Activated naive CD8-positive, alpha-beta T cell treated with anti-CD3 and anti-CD28 coated beads, Interleukin-2, amount 50 U/mL, for 24 hours (primary cell): Measurements from ENCODE around the gene CEP20.
A peak's percentile ranks its signal among the peaks of the same experiment; 100 is the strongest.
"Not testable (repeated sequence)": the region's sequence is repeated elsewhere in the genome, so short reads cannot be mapped to it uniquely, and the experiment has no call there.

Source experiments
- ATAC-seq: fragments of 150-1000 bp; cut with Tn5 transposase; one replicate; pipeline ENCODE4 v1.10.0; 2021
- DNase-seq: peaks from one replicate; pipeline ENCODE4 v3.0.0; 2021
- H3K27ac Mint-ChIP-seq: one replicate; pipeline ENCODE4 v1.8.0; 2021; ENCODE audit warnings: mild to moderate bottlenecking, mixed read lengths
- H3K27me3 Mint-ChIP-seq: one replicate; pipeline ENCODE4 v1.8.0; 2021; ENCODE audit warnings: mixed read lengths
- H3K36me3 Mint-ChIP-seq: one replicate; pipeline ENCODE4 v1.8.0; 2021; ENCODE audit warnings: low read depth, mixed read lengths
- H3K4me1 Mint-ChIP-seq: one replicate; pipeline ENCODE4 v1.8.0; 2021; ENCODE audit warnings: mixed read lengths
- H3K4me3 Mint-ChIP-seq: one replicate; pipeline ENCODE4 v1.8.0; 2021; ENCODE audit warnings: mild to moderate bottlenecking, moderate library complexity, mixed read lengths
- H3K9me3 Mint-ChIP-seq: one replicate; pipeline ENCODE4 v1.8.0; 2021; ENCODE audit warnings: mixed read lengths

Gene CEP20, protein sequence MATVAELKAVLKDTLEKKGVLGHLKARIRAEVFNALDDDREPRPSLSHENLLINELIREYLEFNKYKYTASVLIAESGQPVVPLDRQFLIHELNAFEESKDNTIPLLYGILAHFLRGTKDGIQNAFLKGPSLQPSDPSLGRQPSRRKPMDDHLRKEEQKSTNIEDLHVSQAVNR

DNA sequence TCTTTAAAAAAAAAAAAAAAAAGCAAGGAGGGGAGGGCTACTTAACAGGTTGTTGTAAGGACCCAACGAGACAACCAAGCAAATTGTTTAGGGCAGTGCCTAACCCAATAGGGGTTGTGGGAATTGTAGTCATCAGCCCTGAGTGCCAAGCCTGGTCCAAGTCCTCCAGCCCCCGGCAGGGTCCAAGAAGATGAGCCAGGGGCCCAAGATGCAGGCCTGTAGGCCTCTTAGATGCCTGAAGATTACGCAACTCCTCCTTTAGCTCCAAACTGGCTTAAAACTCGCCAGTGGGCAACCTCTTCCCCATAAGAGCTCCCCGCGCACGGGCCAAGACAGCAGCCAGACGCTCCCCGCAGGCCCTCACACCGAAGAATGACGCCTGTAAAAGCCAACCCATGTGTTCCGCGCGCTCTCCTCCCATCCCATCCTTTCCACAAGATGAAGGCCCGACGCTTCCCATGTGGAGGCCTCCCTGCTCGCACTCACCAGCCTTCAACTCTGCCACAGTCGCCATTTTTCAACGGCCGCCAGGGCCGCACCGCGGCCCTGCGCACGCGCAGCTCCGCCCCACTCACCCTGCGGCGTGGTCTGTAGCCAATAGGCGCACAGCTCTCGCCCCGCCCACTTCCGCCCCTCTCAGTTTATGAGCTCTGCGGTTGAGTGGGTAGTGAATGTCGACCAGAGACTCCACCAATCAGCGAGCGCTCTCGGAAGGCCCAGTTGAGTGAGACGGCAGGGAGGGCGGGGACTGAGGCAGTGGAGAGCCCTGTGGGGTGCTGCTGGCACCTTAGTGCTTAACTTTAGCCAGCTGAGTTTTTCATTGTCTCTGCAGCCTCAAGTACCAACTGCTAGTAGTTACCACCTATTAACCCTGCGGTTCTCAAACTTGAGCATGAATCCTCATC lies at the start of gene CEP20:
CEP20 (minus strand) TSS at position 532 of the 905 bp plus-strand sequence; CDS start at position 514, 18 bp downstream.
- Mint-ChIP-seq H3K27me3 (no peaks in the 10 kb centered on the region), H3K4me3 (peak within 1 kb of the TSS; percentile 97), H3K36me3 (peaks cover 5% of the 10 kb centered on the region)

DNA sequence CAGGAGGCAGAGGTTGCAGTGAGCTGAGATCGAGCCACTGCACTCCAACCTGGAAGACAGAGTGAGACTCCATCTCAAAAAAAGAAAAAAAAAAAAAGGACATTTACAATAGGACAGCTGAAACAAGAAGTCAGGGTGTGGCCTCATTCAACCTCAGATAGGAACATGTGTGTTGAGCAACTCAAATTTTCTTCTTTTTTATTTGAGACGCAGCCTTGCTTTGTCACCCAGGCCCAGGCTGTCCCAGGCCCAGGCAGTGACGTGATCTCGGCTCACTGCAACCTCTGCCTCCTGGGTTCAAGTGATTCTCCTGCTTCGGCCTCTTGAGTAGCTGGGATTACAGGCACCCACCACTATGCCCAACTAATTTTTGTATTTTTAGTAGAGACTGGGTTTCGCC lies 48.4 kb upstream of the CEP20 start:
- not testable (repeated sequence) for H3K9me3 Mint-ChIP-seq, H3K4me1 Mint-ChIP-seq, DNase-seq, H3K27me3 Mint-ChIP-seq, H3K27ac Mint-ChIP-seq, H3K4me3 Mint-ChIP-seq, H3K36me3 Mint-ChIP-seq, ATAC-seq

More for the DNA sequence above, at the start of gene CEP20:
- Mint-ChIP-seq H3K9me3 (no peaks in the 10 kb centered on the region), H3K27ac (peak within 1 kb of the TSS; percentile 98), H3K4me1 (peaks cover 39% of the 10 kb centered on the region)
- ATAC-seq (peak; percentile 100), DNase-seq (peak; percentile 100)

DNA sequence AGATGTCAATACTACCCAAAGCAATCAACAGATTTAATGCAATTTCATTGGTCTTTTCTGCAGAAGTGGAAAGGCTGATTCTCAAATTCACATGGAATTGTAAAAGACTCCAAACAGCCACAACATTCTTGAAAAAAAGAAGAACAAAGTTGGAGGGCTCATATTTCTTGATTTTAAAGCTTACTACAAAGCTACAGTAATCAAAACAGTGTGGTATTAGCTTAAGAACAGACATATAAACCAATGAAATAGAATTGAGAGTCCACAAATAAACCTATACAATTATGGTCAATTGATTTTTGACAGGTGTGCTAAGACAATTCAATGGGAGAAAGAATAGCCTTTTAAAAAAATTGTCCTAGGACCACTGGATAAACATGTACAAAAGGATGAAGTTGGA lies 46.6 kb upstream of the CEP20 start:
- Mint-ChIP-seq H3K9me3 (no peaks in the 10 kb centered on the region), H3K4me1 (no peaks in the 10 kb centered on the region), H3K4me3 (no peak overlapping the region), H3K27ac (no peak overlapping the region), H3K36me3 (no peaks in the 10 kb centered on the region), H3K27me3 (no peaks in the 10 kb centered on the region)
- no peak for DNase-seq
- ATAC-seq = no peak

DNA sequence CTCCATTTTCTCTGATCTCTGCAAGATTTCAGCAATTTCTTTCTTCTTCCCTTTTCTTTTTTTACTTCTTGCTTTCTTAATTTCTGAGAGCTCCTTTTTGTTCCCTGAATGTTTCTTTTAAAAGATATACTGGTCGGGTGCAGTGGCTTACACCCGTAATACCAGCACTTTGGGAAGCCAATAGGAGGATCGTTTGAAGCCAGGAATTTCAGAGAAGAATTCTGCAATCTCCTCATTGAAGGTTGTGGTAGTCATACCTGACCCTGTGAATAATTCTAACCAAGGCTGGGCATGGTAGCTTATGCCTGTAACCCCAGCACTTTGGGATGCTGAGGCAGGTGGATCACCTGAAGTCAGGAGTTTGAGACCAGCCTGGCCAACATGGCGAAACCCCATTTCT lies 45.4 kb upstream of the CEP20 start:
- ATAC-seq = no peak
- no peaks in the 10 kb centered on the region for H3K27me3 Mint-ChIP-seq
- no peak overlapping the region for H3K4me3 Mint-ChIP-seq
- no peaks in the 10 kb centered on the region for H3K36me3 Mint-ChIP-seq
- H3K27ac Mint-ChIP-seq = no peak overlapping the region
- DNase-seq = no peak
- no peaks in the 10 kb centered on the region for H3K4me1 Mint-ChIP-seq
- no peaks in the 10 kb centered on the region for H3K9me3 Mint-ChIP-seq

DNA sequence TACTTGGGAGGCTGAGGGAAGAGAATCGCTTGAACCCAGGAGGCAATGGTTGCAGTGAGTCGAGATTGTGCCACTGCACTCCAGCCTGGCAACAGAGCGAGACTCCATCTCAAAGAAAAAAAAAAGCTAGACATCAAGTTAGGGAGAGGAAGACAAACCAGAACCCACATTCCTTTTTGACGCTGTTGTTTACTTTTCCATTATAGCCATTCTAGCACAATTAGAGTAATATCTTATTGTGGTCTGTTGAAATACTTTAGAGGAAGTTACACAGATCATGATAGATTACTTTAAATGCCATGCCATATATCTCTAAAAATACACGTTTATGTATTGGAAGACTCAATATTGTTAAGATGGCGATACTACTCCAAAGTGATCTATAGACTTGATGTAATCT lies 44.5 kb upstream of the CEP20 start:
- Mint-ChIP-seq H3K27ac (no peak overlapping the region), H3K4me3 (no peak overlapping the region), H3K36me3 (no peaks in the 10 kb centered on the region), H3K4me1 (no peaks in the 10 kb centered on the region), H3K27me3 (no peaks in the 10 kb centered on the region), H3K9me3 (no peaks in the 10 kb centered on the region)
- no peak for ATAC-seq
- no peak for DNase-seq

GRCh38 chr16:15928261-15929104 lies 40.1 kb upstream of the CEP20 start:
- H3K27ac Mint-ChIP-seq = no peak overlapping the region
- no peaks in the 10 kb centered on the region for H3K36me3 Mint-ChIP-seq
- no peaks in the 10 kb centered on the region for H3K27me3 Mint-ChIP-seq
- DNase-seq = no peak
- no peak for ATAC-seq
- H3K9me3 Mint-ChIP-seq = no peaks in the 10 kb centered on the region
- no peaks in the 10 kb centered on the region for H3K4me1 Mint-ChIP-seq
- H3K4me3 Mint-ChIP-seq = no peak overlapping the region

DNA sequence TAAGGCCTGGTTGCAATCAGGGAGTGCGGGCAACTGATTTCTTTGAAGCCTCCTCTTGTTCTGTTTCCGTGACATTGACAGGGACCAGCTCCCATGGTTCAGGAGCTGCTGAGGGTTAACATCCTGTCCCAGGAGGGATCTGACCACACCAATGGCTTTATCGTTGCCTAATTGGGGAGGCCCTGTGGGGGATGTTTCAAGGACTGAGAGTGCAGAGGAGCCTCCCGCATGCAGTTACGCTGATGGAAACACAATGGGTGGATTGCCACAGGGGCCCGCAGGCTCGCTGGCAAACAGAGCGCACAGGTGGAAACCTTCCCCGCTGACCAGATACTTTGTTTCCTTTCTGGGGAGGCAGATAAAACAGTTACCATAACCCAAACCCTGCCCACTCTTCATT lies 37.2 kb upstream of the CEP20 start:
- no peak for ATAC-seq
- H3K36me3 Mint-ChIP-seq = no peaks in the 10 kb centered on the region
- DNase-seq = no peak
- no peaks in the 10 kb centered on the region for H3K4me1 Mint-ChIP-seq
- H3K27ac Mint-ChIP-seq = no peak overlapping the region
- H3K4me3 Mint-ChIP-seq = no peak overlapping the region
- no peaks in the 10 kb centered on the region for H3K27me3 Mint-ChIP-seq
- no peaks in the 10 kb centered on the region for H3K9me3 Mint-ChIP-seq

DNA sequence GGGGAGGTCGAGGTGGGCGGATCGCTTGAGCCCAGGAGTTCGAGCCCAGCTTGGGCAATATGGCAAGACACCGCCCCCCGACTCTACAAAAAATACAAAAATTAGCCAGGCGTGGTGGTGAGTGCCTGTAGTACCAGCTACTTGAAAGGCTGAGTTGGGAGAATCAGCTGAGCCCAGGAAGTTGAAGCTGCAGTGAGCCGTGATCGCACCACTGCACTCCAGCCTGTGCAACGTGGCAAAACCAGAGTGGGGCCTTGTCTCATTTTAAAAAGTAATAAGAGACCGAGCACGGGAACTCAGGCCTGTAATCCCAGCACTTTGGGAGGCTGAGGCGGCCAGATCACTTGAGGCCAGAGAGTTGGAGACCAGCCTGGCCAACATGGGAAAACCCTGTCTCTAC lies 36.6 kb upstream of the CEP20 start:
- H3K27ac Mint-ChIP-seq = no peak overlapping the region
- no peak overlapping the region for H3K4me3 Mint-ChIP-seq
- no peaks in the 10 kb centered on the region for H3K27me3 Mint-ChIP-seq
- DNase-seq (no peak), ATAC-seq (no peak)
- H3K4me1 Mint-ChIP-seq = no peaks in the 10 kb centered on the region
- H3K36me3 Mint-ChIP-seq = no peaks in the 10 kb centered on the region
- no peaks in the 10 kb centered on the region for H3K9me3 Mint-ChIP-seq

DNA sequence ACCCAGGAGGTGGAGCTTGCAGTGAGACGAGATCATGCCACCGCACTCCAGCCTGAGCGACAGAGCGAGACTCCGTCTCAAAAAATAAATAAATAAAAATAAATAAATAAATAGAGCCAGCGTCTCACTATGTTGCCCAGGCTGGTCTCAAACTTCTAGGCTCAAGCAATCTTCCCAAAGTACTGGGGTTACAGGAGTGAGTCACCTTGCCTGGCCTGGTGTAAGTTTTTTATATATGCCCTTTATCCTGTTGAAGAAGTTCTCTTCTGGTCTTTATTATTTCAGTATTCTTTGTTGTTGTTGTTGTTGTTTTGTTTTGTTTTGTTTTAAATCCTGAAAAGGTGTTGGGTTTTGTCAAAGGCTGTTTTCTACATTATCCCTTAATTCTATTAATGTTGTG lies 30.9 kb upstream of the CEP20 start:
- ATAC-seq (no peak), DNase-seq (no peak)
- Mint-ChIP-seq H3K36me3 (no peaks in the 10 kb centered on the region), H3K9me3 (peaks cover 5% of the 10 kb centered on the region), H3K4me1 (no peaks in the 10 kb centered on the region), H3K4me3 (no peak overlapping the region), H3K27ac (no peak overlapping the region), H3K27me3 (no peaks in the 10 kb centered on the region)

DNA sequence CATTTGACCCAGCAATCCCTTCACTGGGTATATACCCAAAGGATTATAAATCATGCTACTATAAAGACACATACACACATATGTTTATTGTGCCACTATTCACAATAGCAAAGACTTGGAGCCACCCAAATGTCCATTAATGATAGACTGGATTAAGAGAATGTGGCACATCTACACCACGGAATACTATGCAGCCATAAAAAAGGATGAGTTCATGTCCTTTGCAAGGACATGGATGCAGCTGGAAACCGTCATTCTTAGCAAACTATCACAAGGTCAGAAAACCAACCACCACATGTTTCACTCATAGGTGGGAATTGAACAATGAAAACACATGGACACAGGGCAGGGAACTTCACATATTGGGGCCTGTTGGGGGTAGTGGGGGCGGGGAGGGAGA lies 29.9 kb upstream of the CEP20 start:
- not testable (repeated sequence) for H3K27me3 Mint-ChIP-seq, ATAC-seq, H3K27ac Mint-ChIP-seq, H3K4me3 Mint-ChIP-seq, H3K36me3 Mint-ChIP-seq, H3K4me1 Mint-ChIP-seq, DNase-seq, H3K9me3 Mint-ChIP-seq

GRCh38 chr16:15916323-15916722 lies 27.9 kb upstream of the CEP20 start:
- Mint-ChIP-seq H3K4me3 (no peak overlapping the region), H3K27me3 (no peaks in the 10 kb centered on the region), H3K36me3 (no peaks in the 10 kb centered on the region), H3K4me1 (peaks cover 8% of the 10 kb centered on the region), H3K27ac (no peak overlapping the region), H3K9me3 (peaks cover 5% of the 10 kb centered on the region)
- DNase-seq (no peak), ATAC-seq (no peak)

DNA sequence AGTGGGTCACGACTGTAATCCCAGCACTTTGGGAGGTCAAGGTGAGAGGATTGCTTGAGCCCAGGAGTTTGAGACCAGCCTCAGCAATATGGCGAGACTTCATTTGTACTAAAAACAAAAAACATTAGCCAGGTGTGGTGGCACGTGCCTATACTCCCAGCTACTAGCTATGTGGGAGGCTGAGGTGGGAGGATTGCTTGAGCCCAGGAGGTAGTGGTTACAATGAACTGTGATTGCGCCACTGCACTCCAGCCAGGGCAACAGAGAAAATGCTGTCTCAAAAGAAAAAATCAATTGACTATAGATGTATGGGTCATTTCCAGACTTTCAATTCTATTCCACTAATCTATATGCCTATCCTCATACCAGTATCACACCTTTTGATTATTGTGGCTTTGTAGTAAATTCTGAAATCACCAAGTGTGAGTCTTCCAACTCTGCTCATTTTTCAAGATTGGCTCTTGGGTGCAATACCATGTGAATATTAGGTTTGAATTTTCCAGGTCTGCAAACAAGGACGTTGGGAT lies 27.2 kb upstream of the CEP20 start:
- DNase-seq = no peak
- Mint-ChIP-seq H3K27me3 (no peaks in the 10 kb centered on the region), H3K4me1 (peaks cover 8% of the 10 kb centered on the region), H3K4me3 (no peak overlapping the region), H3K9me3 (peaks cover 5% of the 10 kb centered on the region), H3K27ac (no peak overlapping the region), H3K36me3 (no peaks in the 10 kb centered on the region)
- ATAC-seq = no peak

GRCh38 chr16:15913046-15913698 lies 24.8 kb upstream of the CEP20 start:
- no peak for DNase-seq
- Mint-ChIP-seq H3K9me3 (peaks cover 5% of the 10 kb centered on the region), H3K36me3 (no peaks in the 10 kb centered on the region), H3K4me3 (no peak overlapping the region), H3K27me3 (no peaks in the 10 kb centered on the region), H3K4me1 (peaks cover 11% of the 10 kb centered on the region), H3K27ac (peak overlapping the region; percentile 30)
- no peak for ATAC-seq

GRCh38 chr16:15911198-15911597 lies 22.8 kb upstream of the CEP20 start:
- Mint-ChIP-seq H3K27ac (no peak overlapping the region), H3K4me3 (no peak overlapping the region), H3K4me1 (peaks cover 18% of the 10 kb centered on the region), H3K27me3 (no peaks in the 10 kb centered on the region), H3K9me3 (peaks cover 7% of the 10 kb centered on the region), H3K36me3 (no peaks in the 10 kb centered on the region)
- DNase-seq = no peak
- no peak for ATAC-seq
